Measurements from ENCODE around the gene MRPL38.

MRPL38 gene

GRCh38 chr17:75904749-75905521 is at the start of gene MRPL38:
TSS of gene MRPL38 (minus strand) at chr17:75904884. CDS start at chr17:75904875, 9 bp downstream.
- H3K27ac Mint-ChIP-seq, result peak within 1 kb of the TSS; percentile 95
- H3K36me3 Mint-ChIP-seq (ENCODE audit: low read depth), result peaks cover 9% of the 10 kb centered on the region
- no peaks in the 10 kb centered on the region for H3K9me3 Mint-ChIP-seq
- DNase-seq (peak; percentile 96), ATAC-seq (peak; percentile 99)
- H3K27me3 Mint-ChIP-seq, result no peaks in the 10 kb centered on the region
- H3K4me1 Mint-ChIP-seq, result peaks cover 23% of the 10 kb centered on the region
- peak within 1 kb of the TSS; percentile 98 for H3K4me3 Mint-ChIP-seq

- Mint-ChIP-seq H3K4me3 (no peak overlapping the region), H3K27ac (no peak overlapping the region)
Observed at GRCh38 chr17:75950855-75951554, 46.3 kb upstream of the MRPL38 start.

DNA sequence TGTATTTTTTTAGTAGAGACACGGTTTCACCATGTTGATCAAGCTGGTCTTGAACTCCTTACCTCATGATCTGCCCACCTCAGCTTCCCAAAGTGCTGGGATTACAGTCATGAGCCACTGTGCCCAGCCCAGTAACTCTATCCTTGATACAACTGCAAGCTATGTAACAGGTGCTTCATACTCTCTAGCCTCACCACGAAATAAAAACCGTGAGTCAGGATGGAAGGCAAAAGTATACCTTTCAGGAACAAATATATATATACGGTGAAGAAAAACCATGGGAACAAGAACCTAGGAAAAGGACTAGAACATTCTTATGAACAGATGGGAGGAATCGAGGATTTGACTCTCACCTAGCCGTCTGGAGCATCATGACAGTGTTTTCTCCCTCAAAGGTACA is 45.7 kb upstream of the MRPL38 start:
- Mint-ChIP-seq H3K4me3 (no peak overlapping the region), H3K36me3 (ENCODE audit: low read depth) (peaks cover 21% of the 10 kb centered on the region), H3K9me3 (no peaks in the 10 kb centered on the region), H3K4me1 (no peaks in the 10 kb centered on the region), H3K27me3 (no peaks in the 10 kb centered on the region), H3K27ac (no peak overlapping the region)
- ATAC-seq, result no peak
- no peak for DNase-seq

More at GRCh38 chr17:75950855-75951554, 46.3 kb upstream of the MRPL38 start:
- no peak for ATAC-seq
- Mint-ChIP-seq H3K4me1 (no peaks in the 10 kb centered on the region), H3K36me3 (ENCODE audit: low read depth) (peaks cover 21% of the 10 kb centered on the region), H3K9me3 (no peaks in the 10 kb centered on the region), H3K27me3 (no peaks in the 10 kb centered on the region)
- no peak for DNase-seq

- Mint-ChIP-seq H3K4me3 (no peak overlapping the region), H3K27ac (no peak overlapping the region), H3K9me3 (no peaks in the 10 kb centered on the region), H3K36me3 (ENCODE audit: low read depth) (peaks cover 5% of the 10 kb centered on the region), H3K4me1 (peaks cover 12% of the 10 kb centered on the region), H3K27me3 (no peaks in the 10 kb centered on the region)
- ATAC-seq, result no peak
- no peak for DNase-seq
Observed at GRCh38 chr17:75945211-75945610, 40.5 kb upstream of the MRPL38 start.

- Mint-ChIP-seq H3K36me3 (ENCODE audit: low read depth) (no peaks in the 10 kb centered on the region), H3K27me3 (no peaks in the 10 kb centered on the region), H3K4me3 (no peak overlapping the region), H3K27ac (no peak overlapping the region), H3K9me3 (no peaks in the 10 kb centered on the region), H3K4me1 (peaks cover 17% of the 10 kb centered on the region)
- no peak for DNase-seq
- no peak for ATAC-seq
Observed at GRCh38 chr17:75943491-75943890, 38.8 kb upstream of the MRPL38 start.

DNA sequence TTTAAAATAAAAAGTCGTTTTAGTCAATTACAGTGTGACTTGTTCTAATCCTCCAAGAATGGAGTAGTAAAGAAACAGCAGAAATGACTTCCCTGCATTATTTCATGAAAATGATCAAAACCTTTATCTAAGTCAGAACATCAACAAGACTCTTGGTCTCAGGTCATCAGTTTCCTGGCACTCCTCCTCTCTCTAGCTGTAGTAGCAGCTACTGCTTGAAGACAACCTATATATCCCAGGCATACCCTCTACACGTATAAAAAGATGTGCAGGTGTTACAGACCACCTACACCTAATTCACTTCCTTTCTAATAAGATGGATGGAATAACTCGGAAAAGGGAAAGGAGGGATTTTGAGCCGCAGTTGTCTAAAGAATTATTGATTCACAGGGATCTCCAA is 37.8 kb upstream of the MRPL38 start:
- no peak for ATAC-seq
- no peaks in the 10 kb centered on the region for H3K36me3 Mint-ChIP-seq (ENCODE audit: low read depth)
- no peak overlapping the region for H3K27ac Mint-ChIP-seq

DNA sequence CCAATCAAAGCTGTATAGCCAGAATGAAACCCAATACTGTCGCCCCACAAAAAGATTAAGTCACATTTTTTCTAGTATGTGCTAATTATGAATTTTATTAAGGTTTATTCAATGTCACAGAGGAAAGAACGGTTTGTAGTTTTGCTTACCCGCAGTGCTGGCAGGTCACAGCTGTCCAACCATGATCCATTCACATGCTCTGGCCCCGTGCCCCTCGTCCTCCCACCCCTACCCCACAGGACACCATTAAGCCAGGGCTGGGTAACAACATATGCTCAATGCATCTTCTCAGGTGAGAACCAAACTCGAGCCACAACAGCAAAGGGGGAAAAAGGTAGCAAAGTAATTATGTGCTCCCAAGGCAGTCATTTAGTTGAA is 36.7 kb upstream of the MRPL38 start:
- H3K36me3 Mint-ChIP-seq (ENCODE audit: low read depth), result no peaks in the 10 kb centered on the region
- peaks cover 17% of the 10 kb centered on the region for H3K4me1 Mint-ChIP-seq
- H3K27ac Mint-ChIP-seq, result peak overlapping the region; percentile 58
- H3K27me3 Mint-ChIP-seq, result no peaks in the 10 kb centered on the region
- peak overlapping the region; percentile 91 for H3K4me3 Mint-ChIP-seq
- no peaks in the 10 kb centered on the region for H3K9me3 Mint-ChIP-seq
- ATAC-seq, result no peak
- no peak for DNase-seq

More for the DNA sequence above, 37.8 kb upstream of the MRPL38 start:
- Mint-ChIP-seq H3K27me3 (no peaks in the 10 kb centered on the region), H3K4me1 (peaks cover 17% of the 10 kb centered on the region), H3K4me3 (no peak overlapping the region), H3K9me3 (no peaks in the 10 kb centered on the region)
- no peak for DNase-seq

- Mint-ChIP-seq H3K4me3 (peak within 1 kb of the TSS; percentile 91), H3K4me1 (peaks cover 17% of the 10 kb centered on the region), H3K27me3 (no peaks in the 10 kb centered on the region), H3K36me3 (ENCODE audit: low read depth) (no peaks in the 10 kb centered on the region), H3K27ac (peak within 1 kb of the TSS; percentile 84), H3K9me3 (no peaks in the 10 kb centered on the region)
- DNase-seq (peak; percentile 90), ATAC-seq (peak; percentile 99)
Observed at GRCh38 chr17:75940727-75941441, 36.2 kb upstream of the MRPL38 start, which contains the start of gene FBF1. TSS of gene FBF1 (minus strand) at chr17:75941042. CDS start at chr17:75938149, 2,893 bp downstream.

DNA sequence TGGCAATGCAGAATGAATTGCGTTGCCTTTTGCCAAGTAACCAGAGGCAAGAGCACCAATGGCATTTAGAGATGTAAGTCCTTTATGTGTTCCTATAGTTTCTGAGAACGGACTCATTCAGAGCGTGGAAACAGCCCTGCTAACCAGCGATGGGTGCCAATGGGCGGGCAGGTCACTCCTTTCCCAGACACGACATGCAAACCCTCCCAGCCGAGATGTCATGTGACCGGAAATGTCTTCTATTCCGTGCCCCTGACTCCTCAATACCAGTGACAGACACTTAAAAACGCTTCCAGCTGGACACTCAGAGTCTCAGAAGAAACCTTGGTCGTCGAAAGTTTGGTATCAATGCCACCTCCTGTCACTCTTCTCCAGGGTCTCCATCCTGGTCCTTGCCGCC is 33.0 kb upstream of the MRPL38 start:
- H3K27me3 Mint-ChIP-seq, result no peaks in the 10 kb centered on the region
- peaks cover 17% of the 10 kb centered on the region for H3K4me1 Mint-ChIP-seq
- peaks cover 2% of the 10 kb centered on the region for H3K36me3 Mint-ChIP-seq (ENCODE audit: low read depth)
- DNase-seq (no peak), ATAC-seq (no peak)
- H3K4me3 Mint-ChIP-seq, result no peak overlapping the region
- no peak overlapping the region for H3K27ac Mint-ChIP-seq
- H3K9me3 Mint-ChIP-seq, result no peaks in the 10 kb centered on the region

DNA sequence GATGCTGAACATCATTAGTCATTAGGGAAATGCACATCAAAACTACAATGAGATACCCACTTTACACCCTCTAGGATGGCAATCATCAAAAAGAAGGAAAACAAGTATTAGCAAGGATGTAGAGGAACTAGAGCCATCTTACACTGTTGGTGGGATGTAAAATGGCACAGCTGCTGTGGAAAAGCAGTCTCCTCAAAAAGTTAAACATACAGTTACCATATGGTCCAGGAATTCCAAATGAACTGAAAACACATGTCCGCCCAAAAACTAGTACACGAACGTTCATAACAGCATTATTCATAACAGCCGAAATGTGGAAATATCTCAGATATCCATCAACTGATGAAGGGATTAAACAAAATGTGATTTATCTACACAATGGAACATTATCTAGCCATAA is 29.1 kb upstream of the MRPL38 start:
- Mint-ChIP-seq H3K27ac (no peak overlapping the region), H3K36me3 (ENCODE audit: low read depth) (peaks cover 2% of the 10 kb centered on the region)
- DNase-seq, result no peak

GRCh38 chr17:75932852-75933251 is 28.2 kb upstream of the MRPL38 start:
- Mint-ChIP-seq H3K27me3 (no peaks in the 10 kb centered on the region), H3K27ac (no peak overlapping the region), H3K4me1 (no peaks in the 10 kb centered on the region), H3K36me3 (ENCODE audit: low read depth) (peaks cover 4% of the 10 kb centered on the region), H3K4me3 (no peak overlapping the region), H3K9me3 (no peaks in the 10 kb centered on the region)
- ATAC-seq, result no peak
- no peak for DNase-seq

More for the DNA sequence above, 29.1 kb upstream of the MRPL38 start:
- no peaks in the 10 kb centered on the region for H3K27me3 Mint-ChIP-seq
- no peaks in the 10 kb centered on the region for H3K9me3 Mint-ChIP-seq
- no peaks in the 10 kb centered on the region for H3K4me1 Mint-ChIP-seq
- ATAC-seq, result no peak
- H3K4me3 Mint-ChIP-seq, result no peak overlapping the region

DNA sequence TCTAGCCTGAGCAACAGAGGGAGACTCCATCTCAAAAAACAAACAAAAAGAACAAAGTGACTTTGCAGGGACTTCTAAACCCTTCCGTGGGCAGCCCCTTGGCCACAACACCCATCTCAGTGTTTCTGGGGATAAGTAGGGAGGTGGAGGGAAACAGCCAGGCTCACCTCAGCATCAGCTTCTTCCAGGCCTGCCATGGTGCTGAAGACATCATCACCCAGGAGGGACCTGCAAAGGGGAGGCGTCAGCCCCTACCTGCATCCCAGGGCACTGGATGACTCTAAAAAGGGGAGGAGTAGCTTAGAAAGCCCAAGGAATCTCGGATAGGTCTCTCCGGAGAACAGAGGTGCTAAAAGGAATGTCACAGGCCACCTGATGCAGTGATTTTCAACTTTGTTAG is 26.4 kb upstream of the MRPL38 start:
- peaks cover 4% of the 10 kb centered on the region for H3K36me3 Mint-ChIP-seq (ENCODE audit: low read depth)
- H3K4me3 Mint-ChIP-seq, result no peak overlapping the region
- DNase-seq (no peak), ATAC-seq (no peak)
- no peaks in the 10 kb centered on the region for H3K4me1 Mint-ChIP-seq
- H3K27ac Mint-ChIP-seq, result no peak overlapping the region
- H3K27me3 Mint-ChIP-seq, result no peaks in the 10 kb centered on the region
- no peaks in the 10 kb centered on the region for H3K9me3 Mint-ChIP-seq

GRCh38 chr17:75927286-75927922 is 22.7 kb upstream of the MRPL38 start:
- Mint-ChIP-seq H3K4me3 (no peak overlapping the region), H3K27ac (no peak overlapping the region), H3K36me3 (ENCODE audit: low read depth) (peaks cover 3% of the 10 kb centered on the region), H3K4me1 (no peaks in the 10 kb centered on the region), H3K27me3 (no peaks in the 10 kb centered on the region), H3K9me3 (no peaks in the 10 kb centered on the region)
- no peak for ATAC-seq
- DNase-seq, result no peak

GRCh38 chr17:75926456-75926855 is 21.8 kb upstream of the MRPL38 start:
- Mint-ChIP-seq H3K27me3 (no peaks in the 10 kb centered on the region), H3K9me3 (no peaks in the 10 kb centered on the region), H3K27ac (no peak overlapping the region), H3K4me1 (no peaks in the 10 kb centered on the region), H3K4me3 (no peak overlapping the region), H3K36me3 (ENCODE audit: low read depth) (peaks cover 7% of the 10 kb centered on the region)
- no peak for DNase-seq
- no peak for ATAC-seq

All from activated naive CD8-positive, alpha-beta T cell treated with anti-CD3 and anti-CD28 coated beads, Interleukin-2, amount 50 U/mL, for 24 hours (primary cell).